ENCODE results near the gene PRSS36. TPM values are rescaled to one million over a fixed set of nuclear protein-coding genes. Genes with fewer than 3 reads are reported as not detected.
"Not testable (repeated sequence)": the region's sequence is repeated elsewhere in the genome, so short reads cannot be mapped to it uniquely, and the experiment has no call there.

PRSS36 gene
- 0.40 and 0.64 TPM in 2 replicates for total RNA-seq (2014; rRNA removed)
- 0.62 TPM for polyA plus RNA-seq (2012)

- no peak for DNase-seq (ENCODE audit: low read depth)
Measured at GRCh38 chr16:31149894-31150890, at the start of gene PRSS36. Gene PRSS36, minus strand, starts transcription at chr16:31150066. Its CDS starts 31 bp downstream, at chr16:31150035.

GRCh38 chr16:31199430-31200041 is 49.7 kb upstream of the PRSS36 start:
- no peak for DNase-seq (ENCODE audit: low read depth)

GRCh38 chr16:31198207-31198882 is 48.5 kb upstream of the PRSS36 start:
- no peak for DNase-seq (ENCODE audit: low read depth)

GRCh38 chr16:31196324-31197088 is 46.6 kb upstream of the PRSS36 start:
- no peak for DNase-seq (ENCODE audit: low read depth)

GRCh38 chr16:31195861-31196260 is 46.0 kb upstream of the PRSS36 start:
- DNase-seq (ENCODE audit: low read depth) = not testable (repeated sequence)

GRCh38 chr16:31194898-31195297 is 45.0 kb upstream of the PRSS36 start:
- DNase-seq (ENCODE audit: low read depth) = no peak

GRCh38 chr16:31193874-31194273 is 44.0 kb upstream of the PRSS36 start:
- DNase-seq (ENCODE audit: low read depth) = no peak

GRCh38 chr16:31192856-31193642 is 43.2 kb upstream of the PRSS36 start:
- DNase-seq (ENCODE audit: low read depth) = no peak

- DNase-seq (ENCODE audit: low read depth) = no peak
Measured at GRCh38 chr16:31191697-31192428, 42.0 kb upstream of the PRSS36 start.

- no peak for DNase-seq (ENCODE audit: low read depth)
Measured at GRCh38 chr16:31190818-31191444, 41.1 kb upstream of the PRSS36 start.

- no peak for DNase-seq (ENCODE audit: low read depth)
Measured at GRCh38 chr16:31190061-31190460, 40.2 kb upstream of the PRSS36 start.

- DNase-seq (ENCODE audit: low read depth) = no peak
Measured at GRCh38 chr16:31189412-31189778, 39.5 kb upstream of the PRSS36 start.

- DNase-seq (ENCODE audit: low read depth) = no peak
Measured at GRCh38 chr16:31188450-31189411, 38.9 kb upstream of the PRSS36 start.

- no peak for DNase-seq (ENCODE audit: low read depth)
Measured at GRCh38 chr16:31187808-31188189, 37.9 kb upstream of the PRSS36 start.

- DNase-seq (ENCODE audit: low read depth) = no peak
Measured at GRCh38 chr16:31186930-31187807, 37.3 kb upstream of the PRSS36 start.

- no peak for DNase-seq (ENCODE audit: low read depth)
Measured at GRCh38 chr16:31186176-31186575, 36.3 kb upstream of the PRSS36 start.

GRCh38 chr16:31185339-31185738 is 35.5 kb upstream of the PRSS36 start:
- no peak for DNase-seq (ENCODE audit: low read depth)

All from LHCN-M2 (cell line).